Lower leg skin (tissue), 3 donors: ENCODE data around the gene FBH1.

Experiments used
- CTCF ChIP-seq, 3 donors: fragments of 450-650 bp; IDR thresholded peaks; one replicate each; pipeline ENCODE4 v1.5.1; 2016; ENCODE audit warnings: antibody characterized with exemption in 3 of 3, mild to moderate bottlenecking in 3 of 3, moderate library complexity in 2 of 3
- POLR2A ChIP-seq, 2 donors: fragments of 450-650 bp; IDR thresholded peaks; one replicate each; pipeline ENCODE4 v1.6.1; 2016 to 2017; ENCODE audit warnings: antibody characterized with exemption in 2 of 2, mild to moderate bottlenecking in 1 of 2, moderate library complexity in 1 of 2

DNA sequence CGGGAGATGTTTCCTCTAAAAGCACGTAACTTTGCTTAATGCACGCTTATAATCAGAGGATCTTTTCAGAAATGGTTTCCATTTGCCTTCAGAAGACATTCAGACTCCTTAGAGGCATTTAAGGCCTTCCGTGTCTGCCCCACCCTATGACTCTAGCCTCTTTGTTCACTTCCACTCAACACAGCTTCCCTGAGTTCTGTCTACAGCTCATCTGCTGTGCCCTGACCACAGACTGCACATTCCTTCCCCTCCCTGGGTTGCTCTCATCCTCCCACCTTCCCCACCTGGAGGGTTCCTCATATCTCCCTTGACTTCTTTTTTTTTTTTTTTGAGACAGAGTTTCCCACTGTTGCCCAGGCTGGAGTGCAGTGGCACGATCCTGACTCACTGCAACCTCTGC, 16.6 kb downstream of the FBH1 start:
- TF ChIP-seq POLR2A (IDR thresholded peaks at IDR 0.05) (no peak), CTCF (IDR thresholded peaks at IDR 0.05) (no peak)
